HG03354 (cell line): Measurements from ENCODE around the gene DSCAML1.
"Not testable (repeated sequence)": the region's sequence is repeated elsewhere in the genome, so short reads cannot be mapped to it uniquely, and the experiment has no call there.

Source experiments
- ATAC-seq: cut with Tn5 transposase; IDR thresholded peaks from one replicate; pipeline ENCODE4 v1.9.1; 2021; ENCODE audit warnings: mild to moderate bottlenecking; ENCODE audit not compliant: unreplicated experiment, poor library complexity, severe bottlenecking

The DSCAML1 gene

DNA sequence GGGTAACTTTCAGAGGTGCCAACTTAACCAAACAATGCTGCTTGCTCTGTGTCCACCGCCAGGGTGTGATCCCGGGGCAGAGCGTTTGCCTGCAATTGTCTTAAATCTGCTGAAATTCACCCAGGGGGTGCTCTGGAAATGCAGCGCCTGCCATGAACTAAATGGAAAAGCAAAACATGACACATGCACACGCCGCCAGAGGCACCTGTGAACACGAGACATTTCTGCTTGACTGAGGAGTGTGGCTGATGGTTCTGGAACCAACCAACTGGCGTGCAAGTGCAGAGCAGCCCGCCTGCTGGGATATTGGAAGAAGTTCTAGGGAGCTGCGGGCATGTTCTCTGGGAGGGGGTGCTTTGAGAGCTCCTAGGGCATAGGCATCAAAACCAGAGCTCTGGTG lies 30.4 kb downstream of the DSCAML1 start:
- ATAC-seq, result no peak

DNA sequence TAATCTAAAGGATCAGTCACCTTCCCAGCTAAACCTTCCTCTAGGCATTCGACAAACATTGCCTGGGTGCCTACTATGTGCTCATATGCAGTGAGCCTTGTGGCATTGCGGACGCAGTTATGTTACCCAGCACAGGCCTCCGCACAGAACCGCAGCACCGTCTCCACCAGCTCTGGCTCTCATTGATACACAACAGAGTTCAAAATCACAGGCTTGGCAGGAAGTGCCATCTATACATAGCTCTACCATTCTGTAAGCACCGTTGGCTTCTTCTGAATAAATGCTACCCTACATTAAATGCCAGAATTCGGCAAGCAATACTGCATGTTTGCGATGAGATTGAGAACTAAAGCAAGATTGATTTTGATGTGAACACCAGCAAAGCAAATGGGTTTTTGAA lies 31.0 kb downstream of the DSCAML1 start:
- ATAC-seq, result no peak

DNA sequence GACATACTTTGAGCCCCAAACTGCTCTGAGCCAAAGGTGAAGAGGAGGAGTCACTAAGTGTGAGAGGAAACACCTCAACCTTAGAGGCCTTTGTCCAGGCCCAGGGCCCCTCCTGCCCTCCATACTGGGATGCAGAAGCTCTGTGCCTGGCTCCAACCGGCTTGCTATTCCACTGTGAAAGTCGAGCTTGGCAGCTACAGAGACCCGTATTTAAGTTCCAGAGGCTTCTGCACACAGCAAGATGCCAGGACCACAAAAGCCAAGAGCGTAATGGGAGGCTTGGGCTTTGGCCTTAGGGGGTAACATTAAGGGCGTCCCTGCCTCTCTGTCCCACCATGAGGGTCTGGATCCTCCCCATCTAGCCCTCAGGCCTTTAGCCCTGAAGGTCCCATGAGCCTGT lies 31.9 kb downstream of the DSCAML1 start:
- no peak for ATAC-seq

DNA sequence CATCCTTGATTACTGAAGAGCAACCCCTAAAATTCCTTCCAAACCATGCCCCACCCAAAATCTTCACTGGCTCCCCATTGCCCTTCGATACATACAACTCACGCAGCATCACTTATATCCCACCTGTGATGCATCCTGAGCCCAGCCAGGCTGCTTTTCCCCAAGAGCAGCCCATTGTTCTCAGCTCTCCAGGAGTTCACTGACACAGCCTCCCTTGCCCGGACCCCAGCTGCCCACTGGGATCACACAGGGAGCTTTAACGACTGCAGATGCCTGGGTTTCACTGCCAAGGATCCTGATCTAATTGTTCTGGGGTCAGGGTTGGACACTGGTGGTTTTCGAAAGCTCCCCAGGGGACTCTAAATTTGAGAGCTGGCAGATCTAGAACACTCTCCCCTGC lies 33.6 kb downstream of the DSCAML1 start:
- ATAC-seq, result not testable (repeated sequence)

DNA sequence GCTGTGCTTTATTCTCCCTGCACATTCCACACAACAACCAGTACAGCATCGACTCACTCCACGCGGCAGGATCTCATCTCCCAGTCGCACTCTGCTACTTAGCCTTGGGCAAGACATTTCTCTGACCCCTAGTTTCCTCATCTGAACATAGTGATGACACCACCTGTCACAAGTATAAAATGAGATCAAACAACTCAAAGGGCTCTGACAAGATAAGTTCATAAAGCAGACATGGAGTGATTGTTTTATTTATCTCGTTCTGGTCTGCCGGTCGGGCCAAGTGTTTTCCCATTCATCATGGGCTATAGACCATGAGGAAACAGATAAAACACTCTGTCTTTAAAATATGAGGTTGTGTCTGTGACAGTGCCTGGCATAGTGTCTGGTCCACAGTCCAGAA lies 35.0 kb downstream of the DSCAML1 start:
- no peak for ATAC-seq

DNA sequence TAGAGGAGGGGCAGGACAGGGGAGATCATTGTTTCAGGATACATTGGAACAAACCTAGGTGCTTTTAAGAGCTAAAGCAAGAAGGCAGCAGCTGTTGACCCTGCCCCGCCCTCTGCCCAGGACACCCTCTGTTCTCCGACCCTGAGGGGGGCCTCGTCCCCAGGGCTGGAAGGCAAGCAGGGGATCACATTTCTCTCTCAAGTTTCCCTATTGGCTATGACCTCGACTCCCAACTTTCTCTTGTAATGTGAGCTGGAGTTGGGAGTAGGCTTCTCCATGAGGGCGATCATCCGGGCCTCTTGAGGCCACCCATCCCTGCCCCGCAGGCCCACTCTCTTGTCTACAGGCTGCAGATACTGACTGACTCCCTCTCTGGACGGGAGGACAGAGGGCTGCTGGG lies 37.7 kb downstream of the DSCAML1 start:
- no peak for ATAC-seq

DNA sequence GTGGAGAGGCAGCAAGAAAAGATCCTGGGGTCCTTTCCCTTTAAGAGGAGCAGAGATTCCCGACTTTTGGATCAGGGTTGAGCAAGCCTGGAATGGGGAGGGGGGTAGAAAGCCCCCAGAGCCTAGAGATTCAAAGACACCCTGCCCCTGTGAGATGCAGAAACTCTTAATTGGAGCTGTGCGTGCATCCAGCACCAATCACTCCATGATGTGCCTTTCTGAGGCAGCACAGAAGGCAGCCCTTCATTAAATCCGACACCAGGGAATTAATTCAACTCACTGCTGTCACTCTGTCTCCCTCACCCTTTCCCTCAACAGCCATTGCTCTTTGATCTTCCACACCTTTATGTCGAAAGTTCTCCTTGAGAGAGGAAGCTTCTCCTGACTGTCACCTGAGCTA lies 43.0 kb downstream of the DSCAML1 start:
- no peak for ATAC-seq

DNA sequence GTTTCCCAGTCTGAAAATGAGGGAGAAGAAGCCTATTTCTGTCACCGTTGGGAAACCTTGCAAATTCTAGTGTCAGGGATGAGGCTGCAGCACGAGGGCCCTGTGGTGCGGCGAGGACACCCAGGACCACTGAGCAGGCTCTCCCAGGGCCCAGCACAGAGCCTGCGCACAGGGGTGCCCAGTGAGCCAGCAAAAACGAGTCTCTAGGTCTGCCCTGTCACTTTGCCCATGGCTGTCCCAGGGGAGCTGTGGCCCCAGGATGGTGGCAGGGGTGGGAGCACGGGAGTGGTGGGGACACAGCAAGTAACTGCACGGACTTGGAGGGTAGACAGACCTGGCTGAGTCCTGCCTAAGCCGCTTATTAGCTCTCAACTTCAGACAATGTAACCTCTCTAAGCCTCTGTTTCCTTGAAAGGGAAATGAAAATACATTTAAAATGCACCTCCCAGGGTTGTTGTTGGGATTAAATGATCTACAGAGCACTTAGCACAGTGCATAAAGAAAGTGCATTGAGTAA lies 44.2 kb downstream of the DSCAML1 start:
- ATAC-seq, result no peak

DNA sequence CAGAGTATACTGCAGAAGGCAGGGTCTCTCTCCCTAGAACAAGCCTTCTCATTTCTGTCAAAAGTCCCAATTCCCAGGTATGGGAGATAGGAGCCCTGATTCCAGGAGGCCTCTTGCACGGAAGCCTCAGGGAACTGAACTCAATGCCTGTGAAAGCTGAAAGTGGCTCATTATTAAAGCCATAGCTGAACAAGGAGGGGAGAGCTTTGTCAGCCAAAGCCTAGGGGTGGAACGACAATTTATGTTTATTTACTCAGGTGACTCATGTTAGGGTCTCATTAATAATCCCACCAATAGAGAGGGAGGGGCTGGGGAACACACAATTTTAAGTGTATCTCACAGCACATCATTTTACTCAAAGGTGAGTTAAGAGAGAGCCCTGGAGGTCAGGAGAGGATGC lies 44.9 kb downstream of the DSCAML1 start:
- no peak for ATAC-seq

DNA sequence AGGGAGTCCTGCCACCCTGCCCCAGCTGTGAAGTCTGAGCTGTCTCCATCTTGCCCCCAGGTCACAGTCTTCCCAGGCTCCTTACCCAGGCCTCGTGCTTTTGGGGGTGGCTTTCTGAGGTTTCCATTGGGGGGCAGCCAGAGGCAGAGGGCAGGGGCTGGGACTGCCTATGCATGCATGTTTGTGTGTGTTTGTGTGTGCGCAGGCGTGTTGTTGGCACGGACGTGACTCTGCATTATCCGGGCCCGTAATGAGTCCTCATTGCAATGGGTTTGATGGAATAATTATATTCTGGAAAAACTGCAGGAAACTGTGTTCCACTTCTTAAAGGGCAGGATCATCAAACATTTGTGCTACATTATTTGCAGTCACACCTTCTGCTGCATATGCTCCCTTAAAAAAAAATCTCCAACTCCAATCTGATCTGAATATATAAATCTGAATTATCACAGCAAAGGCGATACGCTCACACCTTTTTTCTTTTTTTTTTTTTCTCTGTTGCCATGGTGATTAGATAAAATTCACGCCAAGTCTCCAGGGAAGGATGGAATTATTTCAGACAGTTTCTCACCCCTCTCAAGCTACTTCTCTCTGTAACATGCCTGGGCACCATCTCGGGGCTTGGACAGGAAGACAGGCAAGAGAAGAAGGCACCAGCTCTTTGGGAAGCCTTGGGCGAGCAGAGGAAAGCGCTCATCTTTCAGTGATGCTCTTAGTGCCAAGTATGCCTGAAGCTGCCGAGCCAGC lies 45.9 kb downstream of the DSCAML1 start:
- ATAC-seq, result no peak

DNA sequence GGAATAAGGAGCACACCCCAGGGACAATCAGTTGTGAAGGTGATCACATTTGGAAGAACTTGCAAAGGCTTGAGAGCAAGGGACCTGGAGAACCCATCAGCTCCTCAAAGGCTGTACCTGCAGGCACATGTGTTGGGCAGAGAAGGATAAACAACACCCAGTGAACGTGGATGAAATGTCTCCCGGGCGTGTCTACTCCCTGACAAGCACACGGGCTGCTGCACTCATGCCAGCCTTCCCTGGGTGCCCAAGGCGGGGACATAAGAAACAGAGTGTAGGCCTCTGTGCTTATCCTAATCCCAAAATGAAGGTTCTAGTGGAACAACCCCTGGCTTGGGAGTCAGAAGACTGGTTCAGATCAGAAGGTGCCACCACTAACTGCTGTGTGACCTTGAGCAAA lies 46.7 kb downstream of the DSCAML1 start:
- ATAC-seq, result no peak

DNA sequence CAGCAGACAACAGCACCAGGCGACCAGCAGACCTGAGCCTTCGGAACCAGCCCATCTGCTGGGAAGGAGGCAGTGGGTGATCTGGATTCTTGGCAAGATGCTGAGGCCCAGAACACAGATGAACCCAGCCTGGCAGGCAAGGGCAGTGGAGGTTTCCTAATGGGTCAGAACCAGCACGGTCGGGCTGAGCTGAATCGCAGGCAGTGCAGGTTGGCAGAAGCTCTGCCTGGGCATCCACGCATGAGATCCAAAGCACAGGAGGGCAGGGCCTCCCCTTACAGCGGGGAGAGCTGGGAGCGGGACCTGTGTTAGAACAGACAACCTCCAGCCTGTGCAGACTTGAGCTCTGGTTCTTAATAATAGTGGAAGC lies 47.5 kb downstream of the DSCAML1 start:
- ATAC-seq, result no peak

DNA sequence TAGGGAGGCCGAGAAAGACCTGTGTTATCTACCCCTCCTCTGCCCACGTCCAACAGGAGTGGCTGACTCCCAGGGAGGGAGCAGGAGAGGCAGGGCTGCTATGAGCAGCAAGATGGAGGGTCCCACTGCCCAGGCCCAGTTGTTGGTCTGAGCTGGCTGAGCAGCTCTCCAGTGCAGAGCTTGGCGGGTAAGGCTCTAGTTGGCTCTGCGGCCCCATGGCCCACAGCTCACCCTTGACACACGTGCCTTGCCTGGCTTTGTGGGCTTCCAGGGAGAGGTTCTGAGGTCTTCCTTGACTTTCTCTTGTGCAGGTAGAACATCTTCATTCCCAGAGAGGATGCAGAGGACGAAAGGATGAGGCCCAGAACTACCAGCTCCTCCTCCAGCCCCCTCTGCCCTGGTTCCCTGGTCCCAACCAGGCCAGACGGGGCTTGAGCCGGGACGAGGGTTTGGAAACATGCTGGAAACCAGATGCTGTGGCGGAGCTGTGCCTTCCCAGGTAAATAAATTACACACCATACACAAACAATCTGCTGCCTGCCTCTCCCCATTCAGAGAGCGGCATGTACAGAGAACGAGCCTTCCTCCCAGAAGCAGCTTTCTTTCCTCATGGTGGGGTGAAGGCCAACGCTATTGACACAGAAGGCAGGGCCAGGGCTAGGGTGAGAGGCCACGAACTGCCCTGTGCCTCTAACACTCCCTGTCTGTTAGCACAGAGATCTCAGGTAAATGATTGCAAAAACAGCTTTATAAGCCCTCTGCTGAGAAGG lies 48.1 kb downstream of the DSCAML1 start:
- no peak for ATAC-seq

DNA sequence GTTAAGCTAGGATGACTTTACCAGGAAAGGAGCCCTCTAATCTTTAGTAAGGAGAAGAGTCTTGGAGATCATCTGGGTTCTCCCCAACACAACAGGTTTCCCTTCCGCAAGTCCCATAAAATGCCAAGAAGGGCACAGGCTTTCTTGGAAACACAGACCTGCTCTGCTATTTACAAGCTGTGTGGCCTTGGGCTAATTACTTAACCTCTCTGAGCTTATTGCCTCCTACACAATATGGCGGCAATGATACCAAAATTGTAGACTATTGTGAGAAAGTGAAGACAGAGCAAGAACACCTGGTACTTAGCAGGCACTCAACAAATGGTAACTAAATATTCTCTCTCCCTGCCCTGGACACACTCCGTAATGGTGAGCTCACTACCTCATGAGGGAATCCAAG lies 49.1 kb downstream of the DSCAML1 start:
- ATAC-seq, result no peak

DNA sequence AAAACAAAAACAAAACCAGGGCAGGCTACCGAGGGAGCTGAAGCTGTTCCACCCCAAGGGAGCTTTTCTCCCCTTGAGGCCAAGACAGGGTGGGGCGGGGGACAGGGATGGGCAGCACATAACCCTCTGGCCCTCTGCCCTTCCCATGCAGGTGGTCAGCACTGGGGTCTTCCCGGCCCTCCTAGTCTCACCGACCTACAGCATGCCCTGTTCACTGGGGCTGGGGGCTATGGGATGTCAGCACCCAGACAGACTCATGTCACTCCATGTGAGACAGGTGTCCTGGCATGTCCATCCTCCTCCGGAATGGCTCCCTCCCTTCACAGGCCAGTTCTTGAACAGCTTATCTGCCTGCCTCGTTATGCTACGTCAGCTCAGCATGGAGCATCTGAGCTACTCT lies 51.7 kb downstream of the DSCAML1 start:
- ATAC-seq, result no peak

DNA sequence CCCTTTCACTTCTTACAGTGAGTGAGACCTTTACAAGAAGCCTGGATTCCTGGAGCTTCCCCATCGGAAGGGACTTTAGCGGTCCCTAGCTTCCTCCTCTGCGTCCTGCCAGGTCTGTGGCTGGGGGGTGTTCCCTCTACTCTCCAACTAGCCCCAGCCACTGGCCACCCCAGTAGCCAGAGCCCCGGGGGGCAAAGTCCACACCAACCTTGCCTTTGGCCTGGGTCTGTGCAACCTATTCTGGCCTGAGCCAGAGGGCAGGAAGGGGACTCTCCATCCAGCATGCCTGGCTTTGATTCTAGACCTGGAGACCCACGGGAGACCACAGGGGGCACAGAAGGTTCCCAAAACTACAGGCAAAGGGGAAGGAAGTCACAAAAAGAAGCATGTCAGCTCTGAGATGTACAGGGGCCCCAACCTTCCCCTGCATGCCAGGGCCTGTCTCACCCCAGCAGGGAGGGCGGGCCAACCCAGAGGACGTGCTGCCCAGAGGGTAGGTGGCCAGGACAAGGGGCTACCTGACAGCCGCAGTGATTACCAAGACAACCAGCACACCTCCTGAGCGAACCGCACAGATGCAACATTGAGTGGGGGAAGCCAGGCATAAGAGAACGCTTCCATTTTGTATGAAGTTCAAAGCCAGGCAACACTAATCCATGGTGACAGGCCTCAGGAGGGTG lies 52.4 kb downstream of the DSCAML1 start:
- no peak for ATAC-seq

DNA sequence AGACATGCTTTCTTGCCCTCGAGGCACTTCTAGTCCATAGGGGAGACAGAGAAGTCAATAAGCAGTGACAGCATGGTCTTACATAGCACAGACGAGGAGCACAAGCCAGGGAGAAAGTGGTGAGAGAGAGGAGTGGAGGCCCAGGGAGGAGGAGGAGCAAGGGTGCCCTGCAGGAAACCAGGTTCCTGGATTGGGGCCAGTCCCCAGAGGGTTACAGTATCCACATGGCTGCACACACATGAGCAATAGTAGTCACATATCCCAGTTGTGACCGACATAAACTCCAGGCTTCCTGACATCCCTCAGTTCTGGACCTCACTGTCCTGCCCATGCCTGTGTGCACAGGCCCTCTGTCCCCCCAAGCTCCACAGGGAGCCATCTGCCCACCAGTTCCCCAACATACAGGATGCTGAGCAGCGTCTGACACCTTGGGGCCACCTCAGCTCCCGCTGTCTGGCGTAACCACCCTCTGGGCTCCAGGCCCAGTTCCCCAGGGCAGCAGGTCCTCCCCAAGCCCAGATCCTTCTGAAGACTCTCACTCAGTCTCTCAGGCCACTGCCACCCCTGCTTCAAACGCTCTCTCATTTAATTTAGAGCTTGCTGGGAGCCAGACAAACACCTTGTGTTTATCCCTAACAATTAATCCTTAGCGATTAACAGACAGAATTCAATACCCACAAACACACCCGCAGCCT lies 53.7 kb downstream of the DSCAML1 start:
- no peak for ATAC-seq

DNA sequence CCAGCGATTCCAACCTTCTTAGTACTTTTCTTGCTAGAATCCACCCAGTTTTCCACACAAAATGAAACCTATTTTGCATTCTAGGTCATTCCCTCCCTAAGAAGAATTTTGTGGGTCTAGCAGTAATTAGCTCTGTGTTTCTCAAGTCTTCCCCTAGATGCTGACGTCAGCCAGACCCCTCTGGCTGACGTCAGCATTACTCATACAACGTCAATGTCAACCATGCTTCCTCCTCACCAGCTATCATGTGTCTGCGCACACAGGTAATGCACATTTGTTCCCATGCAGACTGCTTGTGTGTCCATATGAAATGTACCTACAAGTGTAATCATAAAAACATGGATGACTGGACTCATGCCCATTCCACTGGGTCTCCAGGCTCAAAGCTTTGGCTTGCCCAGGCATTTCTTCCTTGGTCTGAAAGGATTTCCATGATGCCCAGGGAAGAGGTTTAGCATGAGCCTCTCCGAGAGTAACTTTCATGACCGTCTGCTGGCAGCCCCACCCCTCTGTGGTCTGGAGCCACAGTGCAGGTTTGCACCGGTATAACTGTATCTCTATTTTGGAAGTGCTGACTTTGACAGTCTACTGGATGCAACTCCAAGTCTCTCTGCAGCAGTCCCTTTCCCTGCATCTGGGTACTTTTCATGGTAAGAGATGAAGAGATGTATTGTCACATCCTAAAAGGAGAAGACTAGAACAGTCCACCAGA lies 58.6 kb downstream of the DSCAML1 start:
- ATAC-seq, result no peak

DNA sequence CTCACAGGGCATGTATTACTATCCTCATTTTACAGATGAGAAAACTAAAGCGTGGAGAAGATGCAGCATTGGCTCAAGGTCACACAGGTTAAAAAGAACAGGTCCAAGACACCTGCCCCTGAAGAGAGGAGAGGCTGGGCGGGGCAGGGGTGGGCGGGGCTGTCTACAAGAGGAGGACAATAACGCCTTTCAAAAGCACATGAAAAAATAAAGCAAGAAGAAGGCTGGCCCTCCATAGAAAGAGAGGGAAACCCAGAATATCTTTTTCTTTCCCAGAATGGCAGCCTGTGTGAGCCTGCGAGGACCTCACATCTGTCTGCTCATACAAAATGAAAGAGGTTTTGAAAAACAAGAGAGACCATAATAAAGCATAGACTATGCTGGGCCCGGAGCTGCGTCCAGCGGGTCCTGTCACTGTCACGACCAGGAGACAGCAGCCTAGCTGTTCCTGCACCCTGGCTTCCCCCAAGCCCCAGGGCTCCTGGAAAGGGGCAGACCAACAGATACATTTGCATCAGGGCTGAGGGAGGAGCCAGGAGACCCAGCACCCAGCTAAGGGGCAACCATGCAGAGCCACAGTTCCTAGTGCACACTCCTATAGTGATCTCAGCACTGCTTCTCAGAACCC lies 61.6 kb downstream of the DSCAML1 start:
- ATAC-seq, result no peak
